ENCODE measurements around the gene FOCAD.

The FOCAD gene

GRCh38 chr9:20823051-20823450 is 139.0 kb downstream of the FOCAD start:
- TF ChIP-seq NFIC (IDR thresholded peaks at IDR 0.05) (no peak), TEAD4 (IDR thresholded peaks at IDR 0.05) (no peak), FOXM1 (IDR thresholded peaks at IDR 0.05; ENCODE audit: borderline replicate concordance, low read depth) (no peak), RAD21 (IDR thresholded peaks at IDR 0.05; ENCODE audit: low read depth) (no peak), EP300 (IDR thresholded peaks at IDR 0.05; ENCODE audit: borderline replicate concordance) (no peak), EGR1 (IDR thresholded peaks at IDR 0.05) (no peak), TCF12 (IDR thresholded peaks at IDR 0.05; ENCODE audit: low read depth) (no peak), TAF1 (IDR thresholded peaks at IDR 0.05; ENCODE audit: low read depth) (no peak), CEBPB (IDR thresholded peaks at IDR 0.05) (no peak), USF1 (IDR thresholded peaks at IDR 0.05) (no peak), YY1 (IDR thresholded peaks at IDR 0.05; ENCODE audit: low read depth) (no peak), REST (IDR thresholded peaks at IDR 0.05; ENCODE audit: low read depth) (no peak), CREB1 (IDR thresholded peaks at IDR 0.05; ENCODE audit: low read depth) (no peak), ZBTB7A (IDR thresholded peaks at IDR 0.05; ENCODE audit: low read depth) (no peak)
- TF ChIP-seq, protein P1, sequence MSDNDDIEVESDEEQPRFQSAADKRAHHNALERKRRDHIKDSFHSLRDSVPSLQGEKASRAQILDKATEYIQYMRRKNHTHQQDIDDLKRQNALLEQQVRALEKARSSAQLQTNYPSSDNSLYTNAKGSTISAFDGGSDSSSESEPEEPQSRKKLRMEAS (IDR thresholded peaks at IDR 0.05): no peak

DNA sequence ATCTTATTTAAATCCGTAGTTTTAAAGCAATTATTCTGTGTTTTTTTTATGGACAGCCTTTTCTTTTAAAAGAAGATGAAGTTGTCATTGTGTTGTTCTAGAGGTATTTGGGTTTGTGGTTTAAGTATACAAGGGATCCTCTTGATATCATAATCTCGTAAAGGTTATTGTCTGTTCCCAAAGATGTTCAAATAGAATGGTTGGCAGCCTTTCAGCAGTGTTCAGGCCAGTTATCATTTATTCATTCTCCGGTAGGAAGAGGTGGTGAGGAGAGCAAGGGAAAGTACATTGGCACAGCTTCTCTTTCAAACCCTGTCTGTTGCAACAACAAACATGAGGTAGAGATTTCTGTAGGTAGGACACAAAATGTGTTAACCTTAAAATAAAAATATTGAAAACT is 147.0 kb downstream of the FOCAD start:
- TF ChIP-seq ZBTB7A (IDR thresholded peaks at IDR 0.05; ENCODE audit: low read depth): no peak
- no peak for TF ChIP-seq USF1 (IDR thresholded peaks at IDR 0.05)
- no peak for TF ChIP-seq RAD21 (IDR thresholded peaks at IDR 0.05; ENCODE audit: low read depth)
- TF ChIP-seq FOXM1 (IDR thresholded peaks at IDR 0.05; ENCODE audit: borderline replicate concordance, low read depth): no peak
- no peak for TF ChIP-seq TAF1 (IDR thresholded peaks at IDR 0.05; ENCODE audit: low read depth)
- no peak for TF ChIP-seq NFIC (IDR thresholded peaks at IDR 0.05)
- no peak for TF ChIP-seq CREB1 (IDR thresholded peaks at IDR 0.05; ENCODE audit: low read depth)
- no peak for TF ChIP-seq YY1 (IDR thresholded peaks at IDR 0.05; ENCODE audit: low read depth)
- TF ChIP-seq REST (IDR thresholded peaks at IDR 0.05; ENCODE audit: low read depth): no peak
- TF ChIP-seq, protein P1 (IDR thresholded peaks at IDR 0.05): no peak
- TF ChIP-seq EGR1 (IDR thresholded peaks at IDR 0.05): no peak
- TF ChIP-seq TCF12 (IDR thresholded peaks at IDR 0.05; ENCODE audit: low read depth): no peak
- TF ChIP-seq TEAD4 (IDR thresholded peaks at IDR 0.05): no peak
- TF ChIP-seq EP300 (IDR thresholded peaks at IDR 0.05; ENCODE audit: borderline replicate concordance): no peak

- TF ChIP-seq NFIC (IDR thresholded peaks at IDR 0.05): no peak
- no peak for TF ChIP-seq EP300 (IDR thresholded peaks at IDR 0.05; ENCODE audit: borderline replicate concordance)
- TF ChIP-seq USF1 (IDR thresholded peaks at IDR 0.05): no peak
- TF ChIP-seq YY1 (IDR thresholded peaks at IDR 0.05; ENCODE audit: low read depth): no peak
- TF ChIP-seq REST (IDR thresholded peaks at IDR 0.05; ENCODE audit: low read depth): no peak
- no peak for TF ChIP-seq TEAD4 (IDR thresholded peaks at IDR 0.05)
- no peak for TF ChIP-seq ZBTB7A (IDR thresholded peaks at IDR 0.05; ENCODE audit: low read depth)
- no peak for TF ChIP-seq EGR1 (IDR thresholded peaks at IDR 0.05)
- TF ChIP-seq RAD21 (IDR thresholded peaks at IDR 0.05; ENCODE audit: low read depth): no peak
- no peak for TF ChIP-seq TCF12 (IDR thresholded peaks at IDR 0.05; ENCODE audit: low read depth)
- TF ChIP-seq TAF1 (IDR thresholded peaks at IDR 0.05; ENCODE audit: low read depth): no peak
- TF ChIP-seq CEBPB (IDR thresholded peaks at IDR 0.05): no peak
- no peak for TF ChIP-seq FOXM1 (IDR thresholded peaks at IDR 0.05; ENCODE audit: borderline replicate concordance, low read depth)
- no peak for TF ChIP-seq CREB1 (IDR thresholded peaks at IDR 0.05; ENCODE audit: low read depth)
- TF ChIP-seq, protein P1 (IDR thresholded peaks at IDR 0.05): no peak
Observed at GRCh38 chr9:20832775-20833174, 148.7 kb downstream of the FOCAD start.

Measured in Ishikawa (cell line).